HG02938 (cell line): ENCODE results near the gene RBM10.

Experiments
- ATAC-seq: cut with Tn5 transposase; IDR thresholded peaks from one replicate; pipeline ENCODE4 v1.9.1; 2021; ENCODE audit warnings: mild to moderate bottlenecking, moderate library complexity; ENCODE audit not compliant: unreplicated experiment

The RBM10 gene

GRCh38 chrX:47174846-47175587, 30.0 kb downstream of the RBM10 start:
- ATAC-seq = no peak

- no peak for ATAC-seq
Observed at GRCh38 chrX:47175588-47175980, 30.6 kb downstream of the RBM10 start.

- no peak for ATAC-seq
Observed at GRCh38 chrX:47176101-47176740, 31.2 kb downstream of the RBM10 start.

- ATAC-seq = no peak
Observed at GRCh38 chrX:47177079-47177478, 32.1 kb downstream of the RBM10 start.

GRCh38 chrX:47178337-47178736, 33.3 kb downstream of the RBM10 start:
- ATAC-seq = no peak

GRCh38 chrX:47179221-47179927, 34.4 kb downstream of the RBM10 start:
- no peak for ATAC-seq

- no peak for ATAC-seq
Observed at GRCh38 chrX:47179928-47180255, 34.9 kb downstream of the RBM10 start.

GRCh38 chrX:47180346-47180745, 35.3 kb downstream of the RBM10 start:
- no peak for ATAC-seq

- ATAC-seq = no peak
Observed at GRCh38 chrX:47181301-47181700, 36.3 kb downstream of the RBM10 start.

- ATAC-seq = no peak
Observed at GRCh38 chrX:47182106-47182700, 37.2 kb downstream of the RBM10 start.

GRCh38 chrX:47184486-47184885, 39.5 kb downstream of the RBM10 start:
- ATAC-seq = no peak

- ATAC-seq = no peak
Observed at GRCh38 chrX:47185241-47185640, 40.2 kb downstream of the RBM10 start.

- ATAC-seq = no peak
Observed at GRCh38 chrX:47186096-47186740, 41.2 kb downstream of the RBM10 start.

- ATAC-seq = no peak
Observed at GRCh38 chrX:47187106-47187677, 42.2 kb downstream of the RBM10 start.

- no peak for ATAC-seq
Observed at GRCh38 chrX:47189906-47190305, 44.9 kb downstream of the RBM10 start.

- ATAC-seq = peak; percentile 55
Observed at GRCh38 chrX:47190445-47191269, 45.6 kb downstream of the RBM10 start.

GRCh38 chrX:47191331-47191730, 46.3 kb downstream of the RBM10 start:
- ATAC-seq = no peak

GRCh38 chrX:47191806-47192401, 46.9 kb downstream of the RBM10 start:
- ATAC-seq = no peak

GRCh38 chrX:47193475-47194193, 48.6 kb downstream of the RBM10 start, which contains the start of gene UBA1:
Gene UBA1 (plus strand): TSS chrX:47193829. CDS start chrX:47198803, 4,974 bp downstream.
- ATAC-seq = peak; percentile 55
